ENCODE results near the gene MEIS1.
A peak's percentile ranks its signal among the peaks of the same experiment; 100 is the strongest.
"Not testable (repeated sequence)": the region's sequence is repeated elsewhere in the genome, so short reads cannot be mapped to it uniquely, and the experiment has no call there.

Gene MEIS1

DNA sequence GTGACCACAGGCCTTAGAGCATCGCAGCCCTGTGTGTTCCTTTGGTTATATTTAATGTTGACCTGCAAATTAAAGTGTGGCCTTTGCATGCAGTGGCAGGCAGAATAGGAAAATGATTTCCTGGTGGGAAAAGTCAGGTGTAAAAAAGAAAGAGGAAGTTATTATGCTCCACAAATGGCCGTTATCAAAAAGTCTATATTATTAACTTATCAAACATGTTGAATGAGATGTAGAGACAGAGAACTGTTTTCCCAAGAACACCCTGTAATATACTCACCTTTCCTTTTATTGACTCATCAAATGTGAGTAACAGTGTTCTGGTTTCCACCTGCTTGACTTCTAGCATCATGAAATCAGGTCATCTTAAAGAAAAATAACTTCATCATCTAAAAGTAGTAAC, 35.3 kb downstream of the MEIS1 start:
- no peak for DNase-seq

DNA sequence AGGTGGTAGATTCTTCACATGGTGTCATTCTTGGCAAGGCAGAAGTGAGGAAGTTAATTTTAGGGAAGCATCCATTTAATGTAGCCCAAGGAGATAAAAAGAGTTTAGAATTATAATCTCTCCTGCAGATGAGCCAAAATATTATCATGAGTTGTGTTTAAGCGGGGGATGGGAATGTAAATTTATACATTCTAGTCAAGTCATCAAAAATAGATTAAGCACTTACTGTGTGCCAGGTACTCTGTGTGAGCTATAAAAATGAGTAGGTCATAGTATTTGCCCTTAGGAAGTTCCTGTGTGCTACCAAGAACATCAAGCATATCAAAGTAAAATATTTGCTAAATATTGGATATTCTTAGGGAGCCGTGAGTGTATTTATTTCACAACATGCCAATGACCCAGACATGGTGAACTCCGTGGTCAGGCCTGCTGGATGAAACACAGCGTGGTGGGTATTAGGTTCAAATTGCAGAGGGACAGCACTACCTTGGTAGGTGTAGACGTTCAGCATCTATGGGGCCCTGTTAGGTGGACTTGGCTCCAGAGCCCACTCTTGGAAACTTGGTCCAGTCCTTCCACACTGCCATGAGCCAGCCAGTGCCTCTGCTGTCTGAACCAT, 37.4 kb downstream of the MEIS1 start:
- DNase-seq: no peak

DNA sequence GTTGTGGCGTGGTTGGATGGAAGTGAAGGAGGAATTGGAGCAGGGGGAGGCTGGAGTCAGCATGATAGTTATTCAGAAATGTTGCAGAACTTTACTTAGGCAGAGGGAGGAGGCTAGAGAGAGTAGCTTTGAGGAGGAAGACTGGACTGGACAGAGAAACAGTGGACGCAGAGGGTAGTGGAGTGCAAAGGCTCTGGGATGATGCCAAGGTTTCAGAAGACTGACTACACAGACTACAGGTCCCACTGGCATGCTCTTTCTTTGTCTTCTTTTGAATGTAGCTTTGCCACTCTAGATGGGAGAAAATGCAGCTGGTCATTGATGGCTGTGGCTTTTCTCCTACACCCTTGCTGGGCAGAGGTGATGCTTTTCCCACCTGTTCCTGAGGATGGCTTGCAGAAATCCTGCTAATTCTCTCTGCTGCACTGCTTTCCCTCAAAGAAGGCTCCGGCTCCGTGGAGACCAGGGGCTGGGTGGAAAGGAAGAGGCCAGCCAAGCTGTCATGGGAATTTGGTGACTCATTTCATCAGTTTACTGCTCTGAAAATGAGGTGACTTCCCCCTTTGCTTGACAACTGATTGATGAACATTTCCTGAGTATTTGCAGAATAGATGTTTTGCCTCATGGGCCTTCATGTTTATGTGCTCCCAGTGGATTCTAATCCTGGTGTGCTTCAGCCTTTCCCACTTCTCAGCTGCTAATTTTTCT, 42.4 kb downstream of the MEIS1 start:
- no peak for DNase-seq

DNA sequence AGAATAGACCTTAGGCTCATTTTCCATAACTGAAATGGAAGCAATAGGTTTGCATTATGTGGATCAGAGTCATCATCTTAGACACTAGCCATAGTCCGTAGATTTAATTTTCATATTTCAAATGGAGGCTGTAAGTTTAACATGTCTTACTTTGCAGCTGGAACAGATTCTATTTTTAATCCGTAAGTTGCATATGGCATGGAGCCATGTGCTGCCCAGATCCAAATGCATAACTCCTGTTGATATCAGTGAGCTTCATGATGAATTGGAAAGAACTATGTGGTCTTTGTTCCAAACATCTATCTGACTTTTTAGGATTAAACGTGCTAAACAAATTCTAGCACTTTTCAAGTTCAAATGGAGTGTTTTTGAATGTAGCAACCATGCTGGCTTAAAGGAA, 43.4 kb downstream of the MEIS1 start:
- no peak for DNase-seq

DNA sequence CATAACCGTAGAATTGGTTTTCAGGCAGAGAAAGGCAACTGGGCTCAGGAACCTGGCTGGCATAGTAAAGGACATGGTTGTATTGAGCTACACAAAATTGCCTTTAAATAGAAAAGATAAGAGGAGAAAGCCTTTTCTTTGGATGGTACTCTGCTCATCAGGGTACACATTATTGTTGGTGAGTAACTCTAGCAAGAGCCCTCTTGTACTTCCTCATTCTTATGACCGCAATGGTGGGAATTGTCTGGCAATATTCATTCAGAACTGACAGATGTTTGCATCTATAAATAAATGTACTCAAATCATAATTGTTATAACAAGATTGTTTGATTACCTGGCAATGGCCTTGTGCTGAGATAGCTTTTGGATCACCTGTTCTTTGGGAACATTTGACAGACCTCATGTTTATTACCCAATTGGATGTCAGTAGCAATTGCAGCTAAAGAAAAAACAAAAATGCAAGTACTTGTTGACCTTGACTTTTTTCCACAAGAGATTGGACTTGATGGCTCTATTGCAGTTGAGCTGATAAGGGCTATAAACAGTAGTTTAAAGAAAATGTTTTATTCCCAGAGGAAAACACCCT, 43.9 kb downstream of the MEIS1 start:
- no peak for DNase-seq

DNA sequence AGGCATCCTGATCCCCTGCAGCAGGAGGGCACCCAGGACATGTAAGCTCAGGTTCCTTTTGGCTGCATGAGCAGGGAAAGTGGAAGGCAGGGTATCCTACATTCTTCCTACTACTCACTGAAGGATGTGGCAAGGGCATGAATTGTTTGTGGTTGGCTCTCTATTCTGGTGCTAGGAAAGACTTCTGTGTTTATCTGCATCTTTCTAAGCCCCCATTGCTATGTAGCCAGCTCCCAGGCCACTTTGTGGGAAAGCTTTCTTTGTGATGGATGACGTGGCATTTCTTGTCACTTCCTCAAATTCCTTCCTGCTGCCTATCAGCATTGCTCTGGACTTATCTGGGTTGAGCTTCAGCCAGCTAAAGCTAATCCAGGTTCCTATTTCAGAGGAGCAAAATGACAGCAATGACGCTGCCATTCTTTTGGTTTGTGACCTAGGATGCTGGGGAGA, 46.2 kb downstream of the MEIS1 start:
- no peak for DNase-seq

DNA sequence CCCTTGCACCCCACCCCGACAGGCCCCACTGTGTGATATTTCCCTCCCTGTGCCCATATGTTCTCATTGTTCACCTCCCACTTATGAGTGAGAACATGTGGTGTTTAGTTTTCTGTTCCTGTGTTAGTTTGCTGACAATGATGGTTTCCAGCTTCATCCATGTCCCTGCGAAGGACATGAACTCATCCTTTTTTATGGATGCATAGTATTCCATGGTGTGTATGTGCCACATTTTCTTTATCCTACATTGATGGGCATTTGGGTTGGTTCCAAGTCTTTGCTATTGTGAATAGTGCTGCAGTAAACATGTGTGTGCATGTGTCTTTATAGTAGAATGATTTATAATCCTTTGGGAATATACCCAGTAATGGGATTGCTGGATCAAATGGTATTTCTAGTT, 50.3 kb downstream of the MEIS1 start:
- not testable (repeated sequence) for DNase-seq

DNA sequence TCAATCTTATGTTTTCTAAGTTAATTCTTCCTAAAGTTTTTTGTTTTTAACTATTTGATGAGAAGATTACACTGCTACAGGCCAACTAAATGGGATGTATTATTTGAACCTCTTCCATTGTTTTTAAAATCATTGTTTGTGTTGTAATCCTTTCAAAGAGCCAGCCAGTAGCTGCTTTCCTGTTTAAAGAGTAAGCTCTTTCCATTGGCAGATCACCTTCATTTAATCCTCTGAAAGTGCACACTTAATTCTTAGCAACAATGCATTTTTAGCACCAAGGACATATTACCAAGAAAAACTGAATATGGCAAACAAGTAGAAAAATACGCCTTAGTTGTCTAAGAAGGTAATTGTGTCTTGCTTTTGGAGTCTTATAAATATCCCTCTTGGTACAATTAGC, 54.0 kb downstream of the MEIS1 start:
- peak; percentile 50 for DNase-seq

DNA sequence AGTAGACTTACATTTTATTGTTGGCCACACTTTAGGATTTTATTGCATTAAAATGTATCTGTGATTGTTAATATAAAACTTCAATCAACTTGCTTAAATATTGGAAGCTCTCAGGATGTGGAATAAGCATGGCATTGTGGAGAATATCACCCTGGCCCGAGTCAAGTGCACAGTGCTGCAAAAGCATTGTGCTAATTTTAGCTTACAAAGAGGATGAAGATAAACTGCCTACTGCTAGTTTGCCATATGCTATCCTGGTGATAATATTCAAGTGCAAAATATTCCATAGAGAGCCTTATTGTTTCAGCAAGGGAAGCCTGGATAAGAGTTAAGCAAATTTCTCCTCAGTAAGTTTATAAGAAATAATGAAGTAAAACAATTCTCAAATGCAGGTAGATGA, 54.5 kb downstream of the MEIS1 start:
- peak; percentile 40 for DNase-seq

DNA sequence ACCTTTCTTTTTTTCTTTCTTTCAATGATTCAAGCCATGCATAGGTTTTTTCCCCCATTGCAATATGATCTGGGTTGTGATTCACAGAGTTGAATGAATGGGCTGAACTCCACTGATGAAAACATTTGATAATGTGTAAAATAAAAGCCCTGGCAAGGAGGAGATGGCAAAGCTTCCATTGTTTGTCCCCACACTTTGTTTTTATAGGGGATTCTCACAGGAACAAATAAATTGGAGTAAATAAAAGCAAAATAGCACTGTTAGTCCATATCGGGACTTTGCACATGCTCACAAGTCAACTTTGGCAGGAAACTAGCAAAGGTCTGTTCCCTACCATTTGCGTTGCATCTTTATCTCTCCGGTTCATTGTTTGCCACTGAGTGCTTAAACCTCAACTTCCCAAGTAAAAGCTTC, 55.7 kb downstream of the MEIS1 start:
- DNase-seq: no peak

DNA sequence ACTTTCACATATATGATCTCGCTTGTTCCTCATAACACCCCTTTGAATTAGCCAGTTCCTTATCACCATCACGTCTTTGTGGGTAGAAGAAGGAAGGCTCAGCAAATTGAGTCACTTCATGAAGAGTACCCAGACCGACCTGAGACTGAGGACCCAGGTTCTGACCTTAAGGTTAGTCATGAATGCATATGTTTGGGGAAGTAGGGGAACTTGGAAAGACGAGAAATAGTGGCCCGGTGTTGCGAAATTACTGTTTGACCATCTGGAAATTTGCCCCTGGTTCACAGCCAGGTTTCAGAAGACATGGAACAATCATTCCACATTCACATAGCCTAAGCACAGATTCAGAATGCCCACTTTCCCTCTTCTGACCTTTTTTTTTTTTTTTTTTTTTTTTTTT, 59.8 kb downstream of the MEIS1 start:
- no peak for DNase-seq

DNA sequence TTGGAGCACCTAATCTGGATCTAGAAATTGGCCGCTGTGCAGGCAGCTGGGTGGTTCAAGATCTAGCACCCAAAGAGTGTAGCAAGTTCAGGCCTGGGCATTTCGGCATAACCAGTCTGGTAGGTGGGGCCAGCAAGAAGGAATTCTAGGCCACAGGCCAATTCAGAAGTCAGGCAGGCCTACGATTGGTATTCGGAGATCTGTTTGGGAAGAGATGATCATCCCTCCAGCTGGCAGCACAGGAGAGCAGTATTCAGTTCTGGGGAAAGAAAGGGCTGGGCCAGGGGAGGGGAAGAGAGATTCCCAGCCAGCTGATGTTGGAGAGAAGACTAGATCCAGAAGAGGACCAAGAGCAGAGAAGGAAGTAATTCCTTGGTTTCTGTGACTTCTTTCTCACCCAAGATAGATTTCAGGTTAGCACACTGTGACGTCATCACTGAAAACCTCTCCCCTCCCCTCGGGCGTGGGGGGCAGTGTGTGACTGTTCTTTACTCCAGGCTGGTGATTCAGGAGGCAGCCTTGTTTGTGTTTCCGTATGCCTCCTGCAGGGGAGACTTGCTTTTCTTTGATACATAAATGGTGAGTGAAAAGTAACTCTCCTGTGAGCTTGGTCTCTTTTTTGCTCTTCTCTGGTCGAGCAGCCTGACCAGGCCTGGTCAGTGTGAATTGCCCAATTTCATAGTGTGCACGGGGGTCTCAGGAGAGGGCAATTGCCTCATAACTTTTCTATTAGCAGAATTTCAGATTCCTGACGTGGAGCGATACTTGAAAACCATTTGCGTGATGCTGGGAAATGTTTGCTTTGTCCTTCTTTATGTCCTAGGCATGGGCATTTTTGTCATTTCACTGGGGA, 61.1 kb downstream of the MEIS1 start:
- no peak for DNase-seq

DNA sequence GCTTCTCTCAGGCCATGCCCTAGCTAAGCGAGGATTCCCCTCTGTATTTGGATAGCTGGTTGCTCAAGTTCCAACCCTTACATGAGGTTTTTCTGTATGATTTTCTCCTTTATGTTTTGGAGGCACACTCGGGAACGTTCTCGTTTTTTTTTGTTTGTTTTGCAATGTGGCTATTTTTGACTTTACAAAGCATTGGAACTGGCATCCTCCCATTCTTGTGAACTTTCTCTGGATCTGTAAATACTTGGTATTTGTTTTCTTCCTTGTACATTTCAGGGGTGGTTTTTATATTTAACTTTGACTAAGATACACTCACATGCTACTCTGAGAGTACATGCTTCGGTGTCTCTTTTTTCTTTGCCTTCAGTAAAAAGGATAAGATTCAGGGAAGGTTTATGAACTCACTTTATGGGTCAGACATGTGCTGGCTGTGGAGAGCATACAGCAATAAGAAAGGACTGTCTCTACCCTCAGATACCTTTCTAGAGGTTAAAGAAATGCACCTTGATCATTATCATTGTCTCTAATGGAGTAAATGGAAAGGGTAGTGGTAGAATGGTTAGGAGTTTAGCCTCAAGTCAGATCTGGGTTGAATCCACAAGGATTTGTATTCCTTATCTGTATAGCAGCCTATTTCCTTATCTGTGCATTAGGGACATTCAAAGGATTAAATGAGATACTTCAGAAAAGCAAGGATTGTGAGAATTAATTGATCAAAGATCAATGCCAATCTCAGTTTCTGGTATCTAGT, 61.9 kb downstream of the MEIS1 start:
- no peak for DNase-seq

DNA sequence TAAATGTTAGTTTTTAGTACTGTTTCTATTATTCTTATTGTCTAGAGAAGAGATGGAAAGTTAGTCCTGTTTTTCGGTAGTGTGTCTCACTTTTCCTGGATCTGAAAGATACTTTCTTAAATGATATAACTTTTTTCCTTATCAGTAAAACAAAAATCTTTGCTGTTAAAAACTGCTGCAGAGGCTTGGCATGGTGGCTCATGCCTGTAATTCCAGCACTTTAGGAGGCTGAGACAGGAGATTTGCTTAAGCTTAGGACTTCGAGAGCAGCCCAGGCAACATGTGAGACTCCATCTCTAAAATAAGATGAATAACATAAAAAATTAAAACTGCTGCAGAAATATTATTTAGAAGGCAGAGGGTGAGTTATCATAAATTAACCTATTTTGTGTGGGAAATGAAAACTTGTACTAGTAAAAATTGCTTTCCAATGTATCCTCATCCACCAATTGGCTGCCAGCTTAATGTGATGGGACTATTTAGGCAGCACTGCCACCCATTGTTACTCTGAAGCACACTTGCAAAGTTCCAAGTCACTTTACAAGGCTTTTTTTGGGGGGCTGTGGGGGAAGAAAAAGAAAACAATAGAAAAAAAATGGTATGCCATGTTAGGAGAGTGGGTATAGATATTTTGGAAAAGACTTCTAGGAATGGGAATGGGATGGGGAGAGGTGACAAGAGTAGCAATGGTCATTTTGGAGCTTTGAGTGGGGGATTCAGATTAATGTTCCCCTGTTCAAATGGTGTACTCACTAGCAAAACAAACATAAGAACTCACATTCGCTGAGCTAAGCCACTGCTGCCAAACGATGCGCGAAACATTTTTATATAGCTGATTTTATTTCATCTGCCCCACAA, 62.7 kb downstream of the MEIS1 start:
- no peak for DNase-seq

DNA sequence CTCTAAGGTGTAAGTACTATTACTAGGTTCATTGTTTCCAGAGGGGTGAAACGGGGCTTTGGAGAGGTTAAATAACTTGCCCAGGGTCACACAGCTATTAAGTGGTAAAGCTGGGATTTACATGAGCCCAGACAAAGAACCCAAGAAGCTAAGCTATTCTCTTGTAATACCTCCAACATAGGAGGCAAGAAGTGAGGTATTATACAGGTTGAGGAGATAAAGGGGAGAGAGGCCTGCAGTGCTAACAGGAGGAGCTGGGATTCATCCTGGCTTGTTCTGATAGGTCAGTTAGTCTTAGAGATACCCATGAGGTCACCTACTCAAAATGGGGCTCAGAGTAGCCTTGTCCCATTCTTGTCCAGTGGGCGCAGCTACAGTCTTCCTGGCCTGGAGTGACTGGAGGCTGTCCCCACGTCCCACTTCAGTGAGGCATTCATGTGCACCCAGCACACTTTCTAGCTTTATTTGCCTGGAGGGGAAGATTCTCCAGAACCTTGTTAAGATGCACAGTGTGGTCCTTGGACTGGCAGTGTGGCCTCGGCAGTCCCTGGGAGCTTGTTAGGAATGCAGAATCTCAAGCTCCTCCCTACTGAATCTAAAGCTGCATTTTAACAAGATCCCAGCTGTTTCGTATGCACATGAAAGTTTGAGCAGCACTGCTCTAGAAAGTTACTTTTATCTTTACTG, 63.5 kb downstream of the MEIS1 start:
- DNase-seq: no peak

DNA sequence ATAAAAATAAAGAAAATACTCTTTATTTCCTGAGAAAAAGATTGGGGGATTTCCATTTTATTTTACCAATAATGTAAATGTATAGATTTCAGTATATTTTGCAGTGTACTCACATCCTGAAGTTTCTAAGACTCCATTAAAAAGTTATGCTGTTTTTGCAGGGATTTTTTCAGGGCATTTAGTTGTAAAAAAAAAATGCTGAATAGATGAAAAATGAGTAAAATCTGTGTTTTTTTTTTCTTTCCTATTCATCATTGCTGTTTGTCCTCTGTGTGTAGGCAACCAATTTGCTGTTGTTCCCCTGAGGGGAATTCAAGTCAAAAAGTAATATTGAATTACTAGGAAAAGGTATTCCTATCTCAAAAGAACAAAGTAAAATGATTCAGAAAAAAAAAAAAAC, 66.3 kb downstream of the MEIS1 start:
- DNase-seq: no peak

DNA sequence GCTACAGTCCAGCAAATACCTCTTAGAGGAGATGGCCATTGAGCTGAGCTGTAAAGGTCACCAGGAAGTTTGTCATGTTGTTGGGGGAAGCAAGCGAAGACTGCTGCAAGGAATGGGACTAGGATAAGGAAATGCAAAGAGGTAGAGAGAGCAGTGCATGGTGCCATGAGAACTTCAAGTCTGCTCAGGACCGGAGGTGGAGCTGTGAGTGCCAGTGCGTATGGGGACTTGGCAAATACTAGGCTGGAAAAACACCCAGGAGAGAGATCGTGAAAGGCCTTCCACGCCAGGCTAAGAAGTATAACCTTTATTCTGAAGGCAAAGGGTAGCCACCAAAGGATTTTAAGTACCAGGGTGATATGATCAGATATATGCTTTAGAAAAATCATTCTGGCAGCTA, 71.3 kb downstream of the MEIS1 start:
- no peak for DNase-seq

DNA sequence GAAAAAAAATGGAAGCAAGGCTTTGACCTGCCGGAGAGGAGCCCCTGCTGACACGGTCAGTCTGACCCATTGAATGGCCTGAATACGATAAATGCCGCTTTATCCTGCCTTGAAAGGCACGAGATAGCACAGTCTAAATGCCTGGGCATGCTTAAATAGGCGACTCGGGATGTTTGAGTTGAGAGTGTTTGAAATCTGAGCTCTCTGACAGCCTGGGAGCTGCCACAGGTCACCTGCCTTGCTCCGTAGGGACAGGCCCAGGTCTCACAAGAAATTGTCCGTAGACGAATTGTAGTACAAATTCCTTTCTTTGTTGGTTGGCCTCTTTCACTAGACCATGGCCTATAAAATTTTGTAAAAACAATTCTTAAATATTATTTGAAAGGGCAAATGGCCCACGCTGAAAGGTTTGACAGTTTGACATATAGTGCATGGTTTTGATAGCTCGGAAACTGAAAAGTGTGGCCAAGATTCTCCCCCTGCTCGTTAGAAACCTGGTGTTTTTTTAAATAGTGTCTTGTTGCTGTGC, 72.8 kb downstream of the MEIS1 start:
- DNase-seq: no peak

DNA sequence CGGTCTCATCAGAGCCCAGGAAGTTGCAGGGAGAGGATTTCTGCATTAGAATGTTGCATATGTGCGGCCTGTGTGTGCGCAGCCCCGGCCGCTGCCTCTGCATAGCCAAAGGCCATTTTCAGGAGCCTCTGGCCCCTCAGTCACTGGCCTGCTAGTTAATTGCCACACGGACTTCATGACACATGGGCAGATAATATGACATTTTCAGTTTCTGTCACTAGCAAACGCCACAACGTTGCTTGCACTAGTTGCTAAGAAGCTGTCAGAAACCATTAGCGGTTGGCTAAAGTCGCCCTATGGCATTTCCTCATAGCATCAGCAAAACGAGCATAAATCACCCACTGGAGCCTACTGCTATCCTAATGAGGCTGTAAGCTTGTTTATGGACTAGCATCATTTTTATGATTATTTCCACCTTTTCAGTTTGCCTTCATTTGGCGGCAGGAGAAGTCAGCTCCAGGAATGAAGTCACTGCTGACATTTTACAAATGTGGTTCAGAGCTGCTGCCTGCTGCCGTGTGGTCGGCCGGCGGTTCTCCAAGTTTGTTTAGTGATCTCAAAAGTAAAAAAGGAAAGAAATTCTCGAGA, 73.7 kb downstream of the MEIS1 start:
- no peak for DNase-seq

DNA sequence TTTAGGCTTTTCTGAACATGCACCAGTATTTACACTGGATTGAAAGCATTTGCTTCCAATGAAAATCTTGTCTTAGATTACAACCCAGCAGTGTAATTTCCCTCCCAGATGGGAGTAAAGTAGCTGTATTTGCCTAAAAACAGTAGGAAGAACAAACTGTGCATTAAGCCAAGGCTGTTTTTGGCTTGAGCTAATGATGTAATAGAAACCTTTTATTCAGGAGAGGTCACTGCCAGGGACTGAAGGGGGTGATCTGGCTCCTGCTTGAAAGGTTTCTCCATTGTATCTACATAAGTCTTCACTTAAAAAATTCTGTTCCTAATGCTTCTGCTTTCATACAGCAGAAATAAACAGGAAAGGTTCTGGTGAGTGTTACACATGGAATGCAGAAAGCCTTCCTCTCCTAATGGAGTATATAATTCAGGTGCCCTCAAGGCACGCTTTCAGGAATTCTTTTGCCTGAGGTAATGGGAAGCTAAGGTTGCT, 74.4 kb downstream of the MEIS1 start:
- DNase-seq: no peak

Measured in NCI-H774 (cell line).